Breast epithelium (tissue), 3 donors: ENCODE measurements around the gene HOXB1.

Experiments
- POLR2A ChIP-seq: fragments of 450-650 bp; IDR thresholded peaks from one replicate; pipeline ENCODE4 v1.6.1; 2016; ENCODE audit warnings: antibody characterized with exemption, mild to moderate bottlenecking, moderate library complexity
- POLR2AphosphoS5 ChIP-seq, 3 donors: sonication (generic); formaldehyde crosslinking; IDR thresholded peaks; one replicate each; pipeline ENCODE4 v1.6.1; 2017; ENCODE audit warnings: antibody characterized with exemption in 3 of 3
- TF ChIP-seq, protein P1 (sequence below), 3 donors: fragments of 450-650 bp; IDR thresholded peaks; one replicate each; pipeline ENCODE4 v1.5.1; 2016 to 2017; ENCODE audit warnings: antibody characterized with exemption in 3 of 3, mild to moderate bottlenecking in 3 of 3, moderate library complexity in 3 of 3

DNA sequence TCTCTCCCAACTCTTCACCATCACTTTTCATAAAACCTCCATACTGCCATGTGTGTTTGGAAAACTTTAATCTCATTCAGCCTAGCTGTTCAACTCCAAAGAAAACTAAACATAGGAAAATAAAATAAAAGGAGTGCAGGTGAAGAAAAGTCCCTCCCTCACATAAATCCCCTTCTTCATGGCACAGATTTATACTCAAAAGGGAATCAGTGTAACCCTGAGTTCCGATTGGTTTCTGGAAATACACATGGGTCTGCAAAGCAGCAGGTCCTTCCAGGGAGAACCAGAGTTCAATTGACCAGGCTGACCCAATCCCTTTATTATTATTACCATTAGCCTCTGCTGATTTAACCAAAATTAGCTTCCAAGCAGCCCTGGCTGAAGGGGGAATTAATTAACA, 23.0 kb upstream of the HOXB1 start:
- TF ChIP-seq, protein P1, sequence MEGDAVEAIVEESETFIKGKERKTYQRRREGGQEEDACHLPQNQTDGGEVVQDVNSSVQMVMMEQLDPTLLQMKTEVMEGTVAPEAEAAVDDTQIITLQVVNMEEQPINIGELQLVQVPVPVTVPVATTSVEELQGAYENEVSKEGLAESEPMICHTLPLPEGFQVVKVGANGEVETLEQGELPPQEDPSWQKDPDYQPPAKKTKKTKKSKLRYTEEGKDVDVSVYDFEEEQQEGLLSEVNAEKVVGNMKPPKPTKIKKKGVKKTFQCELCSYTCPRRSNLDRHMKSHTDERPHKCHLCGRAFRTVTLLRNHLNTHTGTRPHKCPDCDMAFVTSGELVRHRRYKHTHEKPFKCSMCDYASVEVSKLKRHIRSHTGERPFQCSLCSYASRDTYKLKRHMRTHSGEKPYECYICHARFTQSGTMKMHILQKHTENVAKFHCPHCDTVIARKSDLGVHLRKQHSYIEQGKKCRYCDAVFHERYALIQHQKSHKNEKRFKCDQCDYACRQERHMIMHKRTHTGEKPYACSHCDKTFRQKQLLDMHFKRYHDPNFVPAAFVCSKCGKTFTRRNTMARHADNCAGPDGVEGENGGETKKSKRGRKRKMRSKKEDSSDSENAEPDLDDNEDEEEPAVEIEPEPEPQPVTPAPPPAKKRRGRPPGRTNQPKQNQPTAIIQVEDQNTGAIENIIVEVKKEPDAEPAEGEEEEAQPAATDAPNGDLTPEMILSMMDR (IDR thresholded peaks at IDR 0.05): no peak
- TF ChIP-seq POLR2AphosphoS5 (IDR thresholded peaks at IDR 0.05): no peak
- no peak for TF ChIP-seq POLR2A
